ENCODE measurements around the gene DENND1B.
"Not testable (repeated sequence)": the region's sequence is repeated elsewhere in the genome, so short reads cannot be mapped to it uniquely, and the experiment has no call there.

Gene DENND1B

GRCh38 chr1:197763769-197764168 is 11.5 kb downstream of the DENND1B start:
- no peak overlapping the region for H3K9ac ChIP-seq (ENCODE audit: low read length)
- H3K36me3 ChIP-seq (ENCODE audit: control insufficient read depth, insufficient read depth, low read length) = no peaks in the 10 kb centered on the region
- H3K4me1 ChIP-seq (ENCODE audit: control insufficient read depth, insufficient read depth, low read length) = peaks cover 4% of the 10 kb centered on the region
- no peak overlapping the region for H3K4me3 ChIP-seq (ENCODE audit: low read length)
- H3K9me3 ChIP-seq (ENCODE audit: control insufficient read depth, low read length) = no peaks in the 10 kb centered on the region
- H3K27me3 ChIP-seq (ENCODE audit: control insufficient read depth, insufficient read depth, low read length) = no peaks in the 10 kb centered on the region

GRCh38 chr1:197763307-197763706 is 12.0 kb downstream of the DENND1B start:
- no peaks in the 10 kb centered on the region for H3K9me3 ChIP-seq (ENCODE audit: control insufficient read depth, low read length)
- H3K27me3 ChIP-seq (ENCODE audit: control insufficient read depth, insufficient read depth, low read length) = no peaks in the 10 kb centered on the region
- no peak overlapping the region for H3K4me3 ChIP-seq (ENCODE audit: low read length)
- peaks cover 4% of the 10 kb centered on the region for H3K4me1 ChIP-seq (ENCODE audit: control insufficient read depth, insufficient read depth, low read length)
- no peak overlapping the region for H3K9ac ChIP-seq (ENCODE audit: low read length)
- no peaks in the 10 kb centered on the region for H3K36me3 ChIP-seq (ENCODE audit: control insufficient read depth, insufficient read depth, low read length)

GRCh38 chr1:197761654-197762053 is 13.6 kb downstream of the DENND1B start:
- Histone ChIP-seq H3K9ac (ENCODE audit: low read length) (no peak overlapping the region), H3K36me3 (ENCODE audit: control insufficient read depth, insufficient read depth, low read length) (no peaks in the 10 kb centered on the region), H3K4me1 (ENCODE audit: control insufficient read depth, insufficient read depth, low read length) (peaks cover 4% of the 10 kb centered on the region), H3K9me3 (ENCODE audit: control insufficient read depth, low read length) (no peaks in the 10 kb centered on the region), H3K27me3 (ENCODE audit: control insufficient read depth, insufficient read depth, low read length) (no peaks in the 10 kb centered on the region), H3K4me3 (ENCODE audit: low read length) (no peak overlapping the region)

- not testable (repeated sequence) for H3K9me3 ChIP-seq (ENCODE audit: control insufficient read depth, low read length); H3K27me3 ChIP-seq (ENCODE audit: control insufficient read depth, insufficient read depth, low read length); H3K36me3 ChIP-seq (ENCODE audit: control insufficient read depth, insufficient read depth, low read length); H3K9ac ChIP-seq (ENCODE audit: low read length); H3K4me1 ChIP-seq (ENCODE audit: control insufficient read depth, insufficient read depth, low read length); H3K4me3 ChIP-seq (ENCODE audit: low read length)
Observed at GRCh38 chr1:197755553-197755952, 19.7 kb downstream of the DENND1B start.

GRCh38 chr1:197752652-197753164 is 22.6 kb downstream of the DENND1B start:
- H3K27me3 ChIP-seq (ENCODE audit: control insufficient read depth, insufficient read depth, low read length); H3K9me3 ChIP-seq (ENCODE audit: control insufficient read depth, low read length); H3K9ac ChIP-seq (ENCODE audit: low read length); H3K4me3 ChIP-seq (ENCODE audit: low read length); H3K4me1 ChIP-seq (ENCODE audit: control insufficient read depth, insufficient read depth, low read length); H3K36me3 ChIP-seq (ENCODE audit: control insufficient read depth, insufficient read depth, low read length): not testable (repeated sequence)

- no peaks in the 10 kb centered on the region for H3K27me3 ChIP-seq (ENCODE audit: control insufficient read depth, insufficient read depth, low read length)
- no peak overlapping the region for H3K9ac ChIP-seq (ENCODE audit: low read length)
- no peaks in the 10 kb centered on the region for H3K36me3 ChIP-seq (ENCODE audit: control insufficient read depth, insufficient read depth, low read length)
- no peaks in the 10 kb centered on the region for H3K4me1 ChIP-seq (ENCODE audit: control insufficient read depth, insufficient read depth, low read length)
- H3K4me3 ChIP-seq (ENCODE audit: low read length) = no peak overlapping the region
- H3K9me3 ChIP-seq (ENCODE audit: control insufficient read depth, low read length) = no peaks in the 10 kb centered on the region
Observed at GRCh38 chr1:197750366-197750765, 24.9 kb downstream of the DENND1B start.

GRCh38 chr1:197745911-197746310 is 29.4 kb downstream of the DENND1B start:
- H3K36me3 ChIP-seq (ENCODE audit: control insufficient read depth, insufficient read depth, low read length) = no peaks in the 10 kb centered on the region
- no peaks in the 10 kb centered on the region for H3K27me3 ChIP-seq (ENCODE audit: control insufficient read depth, insufficient read depth, low read length)
- H3K9me3 ChIP-seq (ENCODE audit: control insufficient read depth, low read length) = no peaks in the 10 kb centered on the region
- peaks cover 7% of the 10 kb centered on the region for H3K4me1 ChIP-seq (ENCODE audit: control insufficient read depth, insufficient read depth, low read length)
- no peak overlapping the region for H3K4me3 ChIP-seq (ENCODE audit: low read length)
- H3K9ac ChIP-seq (ENCODE audit: low read length) = no peak overlapping the region

- peaks cover 7% of the 10 kb centered on the region for H3K4me1 ChIP-seq (ENCODE audit: control insufficient read depth, insufficient read depth, low read length)
- H3K36me3 ChIP-seq (ENCODE audit: control insufficient read depth, insufficient read depth, low read length) = no peaks in the 10 kb centered on the region
- H3K9me3 ChIP-seq (ENCODE audit: control insufficient read depth, low read length) = no peaks in the 10 kb centered on the region
- H3K27me3 ChIP-seq (ENCODE audit: control insufficient read depth, insufficient read depth, low read length) = no peaks in the 10 kb centered on the region
- H3K9ac ChIP-seq (ENCODE audit: low read length) = no peak overlapping the region
- H3K4me3 ChIP-seq (ENCODE audit: low read length) = no peak overlapping the region
Observed at GRCh38 chr1:197744979-197745378, 30.3 kb downstream of the DENND1B start.

- no peak overlapping the region for H3K9ac ChIP-seq (ENCODE audit: low read length)
- no peaks in the 10 kb centered on the region for H3K9me3 ChIP-seq (ENCODE audit: control insufficient read depth, low read length)
- H3K27me3 ChIP-seq (ENCODE audit: control insufficient read depth, insufficient read depth, low read length) = no peaks in the 10 kb centered on the region
- H3K4me1 ChIP-seq (ENCODE audit: control insufficient read depth, insufficient read depth, low read length) = peaks cover 7% of the 10 kb centered on the region
- no peaks in the 10 kb centered on the region for H3K36me3 ChIP-seq (ENCODE audit: control insufficient read depth, insufficient read depth, low read length)
- no peak overlapping the region for H3K4me3 ChIP-seq (ENCODE audit: low read length)
Observed at GRCh38 chr1:197743578-197743977, 31.7 kb downstream of the DENND1B start.

GRCh38 chr1:197740992-197741391 is 34.3 kb downstream of the DENND1B start:
- H3K4me3 ChIP-seq (ENCODE audit: low read length) = no peak overlapping the region
- H3K36me3 ChIP-seq (ENCODE audit: control insufficient read depth, insufficient read depth, low read length) = no peaks in the 10 kb centered on the region
- H3K9ac ChIP-seq (ENCODE audit: low read length) = no peak overlapping the region

GRCh38 chr1:197738927-197739326 is 36.4 kb downstream of the DENND1B start:
- H3K9me3 ChIP-seq (ENCODE audit: control insufficient read depth, low read length) = no peaks in the 10 kb centered on the region
- no peak overlapping the region for H3K9ac ChIP-seq (ENCODE audit: low read length)
- no peaks in the 10 kb centered on the region for H3K27me3 ChIP-seq (ENCODE audit: control insufficient read depth, insufficient read depth, low read length)
- no peak overlapping the region for H3K4me3 ChIP-seq (ENCODE audit: low read length)
- no peaks in the 10 kb centered on the region for H3K4me1 ChIP-seq (ENCODE audit: control insufficient read depth, insufficient read depth, low read length)
- H3K36me3 ChIP-seq (ENCODE audit: control insufficient read depth, insufficient read depth, low read length) = no peaks in the 10 kb centered on the region

More at GRCh38 chr1:197740992-197741391, 34.3 kb downstream of the DENND1B start:
- Histone ChIP-seq H3K4me1 (ENCODE audit: control insufficient read depth, insufficient read depth, low read length) (peaks cover 7% of the 10 kb centered on the region), H3K27me3 (ENCODE audit: control insufficient read depth, insufficient read depth, low read length) (no peaks in the 10 kb centered on the region), H3K9me3 (ENCODE audit: control insufficient read depth, low read length) (no peaks in the 10 kb centered on the region)

- Histone ChIP-seq H3K27me3 (ENCODE audit: control insufficient read depth, insufficient read depth, low read length) (no peaks in the 10 kb centered on the region), H3K4me1 (ENCODE audit: control insufficient read depth, insufficient read depth, low read length) (no peaks in the 10 kb centered on the region), H3K36me3 (ENCODE audit: control insufficient read depth, insufficient read depth, low read length) (no peaks in the 10 kb centered on the region)
Observed at GRCh38 chr1:197737916-197738315, 37.4 kb downstream of the DENND1B start.

GRCh38 chr1:197736685-197737084 is 38.6 kb downstream of the DENND1B start:
- H3K36me3 ChIP-seq (ENCODE audit: control insufficient read depth, insufficient read depth, low read length) = no peaks in the 10 kb centered on the region
- no peaks in the 10 kb centered on the region for H3K9me3 ChIP-seq (ENCODE audit: control insufficient read depth, low read length)
- no peaks in the 10 kb centered on the region for H3K4me1 ChIP-seq (ENCODE audit: control insufficient read depth, insufficient read depth, low read length)
- H3K27me3 ChIP-seq (ENCODE audit: control insufficient read depth, insufficient read depth, low read length) = no peaks in the 10 kb centered on the region
- H3K4me3 ChIP-seq (ENCODE audit: low read length) = no peak overlapping the region
- H3K9ac ChIP-seq (ENCODE audit: low read length) = no peak overlapping the region

More at GRCh38 chr1:197737916-197738315, 37.4 kb downstream of the DENND1B start:
- no peaks in the 10 kb centered on the region for H3K9me3 ChIP-seq (ENCODE audit: control insufficient read depth, low read length)
- H3K4me3 ChIP-seq (ENCODE audit: low read length) = no peak overlapping the region
- no peak overlapping the region for H3K9ac ChIP-seq (ENCODE audit: low read length)

All from mucosa of stomach (tissue), 1 donor.